ENCODE data around the gene STK38L.
A peak's percentile ranks its signal among the peaks of the same experiment; 100 is the strongest.

Gene STK38L

DNA sequence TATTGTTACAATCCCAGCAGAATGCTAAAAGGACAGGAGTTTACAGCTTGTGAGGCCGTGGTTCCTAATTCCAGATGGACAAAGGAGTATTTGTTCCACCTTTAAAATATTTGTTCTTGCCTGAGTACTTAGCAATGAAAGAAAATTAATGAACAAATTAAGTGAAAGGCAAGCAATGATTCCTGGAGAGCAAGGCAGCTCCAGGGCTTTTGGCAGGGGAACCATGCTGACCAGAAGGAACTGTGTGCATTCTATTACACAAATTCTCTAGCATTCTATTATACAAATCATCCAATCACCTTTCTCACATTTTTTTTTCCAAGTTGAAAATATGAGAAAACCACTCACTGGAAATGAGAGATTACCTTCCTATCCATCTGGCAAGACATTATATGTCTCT lies 86.8 kb downstream of the STK38L start:
- no peak for DNase-seq

DNA sequence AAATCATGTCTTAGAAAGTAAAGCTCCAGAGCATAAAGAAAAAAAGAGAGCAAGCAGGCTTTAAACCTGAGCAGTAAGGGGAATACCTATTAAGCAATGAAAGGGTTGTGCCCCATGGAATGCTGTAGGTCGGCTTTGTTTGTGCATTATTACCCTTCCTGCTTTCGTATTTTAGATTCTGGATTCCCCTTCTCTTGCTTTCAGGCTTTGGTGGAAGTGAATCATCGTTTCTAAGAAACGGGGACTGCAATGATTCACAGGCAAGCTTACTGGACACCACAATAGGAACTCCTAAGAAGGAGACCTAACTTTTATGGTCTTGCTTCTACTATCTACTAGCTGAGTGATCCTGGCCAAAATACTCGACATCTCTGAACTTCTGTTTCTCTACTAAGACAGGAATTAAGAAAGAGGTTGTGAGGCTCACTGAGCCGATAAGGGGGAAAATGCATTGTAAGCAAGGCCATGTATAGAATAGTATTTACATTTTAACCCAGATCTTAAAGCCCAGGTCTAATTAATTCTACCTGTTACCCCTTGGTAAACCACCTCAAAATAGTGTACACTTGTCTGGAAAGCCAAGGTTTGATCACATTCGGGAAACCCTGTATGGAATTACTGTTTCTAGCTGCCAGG lies 87.3 kb downstream of the STK38L start:
- peak; percentile 62 for DNase-seq

DNA sequence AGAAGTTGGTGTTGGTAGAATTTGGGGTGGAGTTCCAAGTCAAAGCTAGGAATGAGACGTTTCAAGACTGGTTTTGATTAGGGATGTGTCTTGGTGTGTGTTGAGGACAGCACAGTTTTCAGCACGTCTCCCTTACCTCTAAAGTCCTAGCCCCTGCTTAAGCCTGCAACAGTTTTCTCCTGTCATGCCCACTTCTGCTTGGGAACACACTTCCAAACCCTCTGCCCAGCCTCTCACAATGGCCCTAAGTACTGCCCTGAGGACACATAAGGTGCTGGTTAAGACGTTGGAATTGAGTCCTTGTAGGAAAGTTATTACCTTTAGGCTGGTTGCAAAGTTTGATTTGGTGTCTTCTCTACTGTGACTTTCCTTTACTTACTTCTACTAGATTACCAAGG lies 87.8 kb downstream of the STK38L start:
- DNase-seq, result no peak

GRCh38 chr12:27332407-27332713 lies 88.3 kb downstream of the STK38L start:
- DNase-seq, result no peak

DNA sequence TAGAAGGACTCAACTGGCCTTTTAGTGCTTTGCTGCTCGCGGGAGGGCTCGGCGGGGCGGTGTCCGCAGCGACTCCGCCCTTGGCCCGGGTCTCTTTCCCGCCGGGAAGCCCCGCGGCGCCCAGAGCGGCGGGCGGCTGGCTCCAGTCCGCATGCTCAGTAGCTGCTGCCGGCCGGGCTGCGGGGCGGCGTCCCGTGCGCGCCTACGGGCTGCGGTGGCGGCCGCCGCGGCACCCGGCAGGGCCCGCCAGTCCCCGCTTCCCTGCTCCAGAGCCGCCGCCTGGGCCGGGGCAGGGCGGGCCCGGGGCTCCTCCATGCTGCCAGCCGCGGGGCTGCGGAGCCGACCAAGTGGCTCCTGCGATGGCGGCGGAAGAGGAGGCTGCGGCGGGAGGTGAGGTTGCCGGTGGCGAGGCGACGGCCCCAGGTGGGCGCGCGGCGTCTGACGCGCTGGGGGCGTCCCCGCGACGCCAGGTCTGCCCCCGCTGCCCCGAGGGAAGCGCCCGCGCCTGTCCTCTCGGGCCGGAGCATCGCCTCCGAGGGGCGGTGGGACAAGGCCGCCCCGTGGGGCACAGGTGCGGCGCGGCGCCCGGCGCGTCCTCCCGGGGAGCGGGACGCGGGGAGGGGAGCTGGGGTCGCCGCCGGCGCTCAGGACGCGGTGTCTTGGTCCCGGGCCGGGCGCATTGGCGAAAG lies 88.8 kb downstream of the STK38L start, which contains the start of gene BMAL2:
BMAL2 (plus strand) TSS at position 123 of the 689 bp plus-strand sequence; CDS start at position 360, 237 bp downstream.
- peak; percentile 46 for DNase-seq

DNA sequence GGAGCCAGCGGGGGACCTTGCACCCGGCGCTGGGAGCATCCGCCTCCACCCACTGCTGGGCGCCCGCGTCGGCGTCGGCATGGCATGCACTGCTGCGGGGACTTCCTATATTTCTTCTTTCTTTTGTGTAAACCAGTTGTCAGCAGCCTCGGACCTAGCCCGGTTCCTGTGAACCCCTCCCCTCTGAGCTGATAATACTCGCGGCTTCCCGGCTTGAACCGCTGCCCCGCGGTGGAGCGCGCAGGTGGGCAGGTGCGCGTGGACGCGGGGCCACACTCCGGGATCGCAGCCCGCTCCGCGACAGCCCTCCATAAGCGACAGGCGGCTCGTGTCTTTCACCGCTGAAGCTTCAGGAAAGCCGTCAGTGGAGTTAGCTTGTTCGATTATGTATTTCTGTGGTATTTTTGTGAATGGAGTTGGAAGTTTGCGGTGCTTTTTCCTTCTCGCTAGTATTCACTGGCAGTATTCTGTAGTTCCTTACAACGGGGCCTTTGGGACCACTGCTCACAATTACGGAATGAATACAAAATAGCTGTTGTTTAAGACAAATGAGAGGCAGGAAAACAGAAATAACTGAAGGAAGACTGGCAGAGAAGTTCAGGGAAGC lies 89.4 kb downstream of the STK38L start:
- DNase-seq, result peak; percentile 72

DNA sequence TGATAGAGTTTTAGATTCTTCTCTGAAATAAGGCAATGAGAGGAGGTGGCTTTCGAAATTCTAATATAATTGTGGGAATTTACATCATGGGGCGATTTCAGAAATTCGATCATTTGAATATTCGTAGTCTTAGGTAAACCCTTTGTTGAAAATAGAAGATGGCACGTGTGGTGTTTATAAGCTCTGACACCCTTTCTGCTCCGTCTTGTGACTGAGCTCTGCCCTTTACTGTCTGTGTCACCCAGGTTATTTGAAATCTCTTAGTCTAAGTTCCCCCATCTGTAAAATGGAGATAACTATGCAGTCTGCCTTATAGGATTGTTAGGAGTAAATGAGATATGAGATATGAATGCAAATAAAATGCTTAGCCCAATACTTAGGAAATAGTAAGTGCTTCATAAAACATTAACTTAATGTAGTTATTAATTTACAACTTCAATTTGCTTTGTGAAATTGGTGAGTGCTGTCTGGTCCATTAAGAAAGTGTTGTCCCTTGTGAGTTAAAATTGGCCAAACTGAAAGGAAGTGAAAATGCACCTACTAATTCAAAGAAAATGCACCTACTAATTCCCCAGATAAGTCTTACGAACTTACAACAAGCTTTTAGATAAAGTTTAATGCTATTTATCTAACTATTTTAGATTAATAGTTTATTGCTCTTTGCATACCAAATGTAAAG lies 90.1 kb downstream of the STK38L start:
- peak; percentile 80 for DNase-seq

GRCh38 chr12:27334721-27335082 lies 90.6 kb downstream of the STK38L start:
- DNase-seq, result no peak

- no peak for DNase-seq
Observed at GRCh38 chr12:27335364-27336281, 91.5 kb downstream of the STK38L start.

- no peak for DNase-seq
Observed at GRCh38 chr12:27336282-27336653, 92.2 kb downstream of the STK38L start.

GRCh38 chr12:27337376-27337775 lies 93.3 kb downstream of the STK38L start:
- DNase-seq, result no peak

- DNase-seq, result no peak
Observed at GRCh38 chr12:27338473-27338872, 94.4 kb downstream of the STK38L start.

GRCh38 chr12:27340971-27341370 lies 96.9 kb downstream of the STK38L start:
- DNase-seq, result no peak

DNA sequence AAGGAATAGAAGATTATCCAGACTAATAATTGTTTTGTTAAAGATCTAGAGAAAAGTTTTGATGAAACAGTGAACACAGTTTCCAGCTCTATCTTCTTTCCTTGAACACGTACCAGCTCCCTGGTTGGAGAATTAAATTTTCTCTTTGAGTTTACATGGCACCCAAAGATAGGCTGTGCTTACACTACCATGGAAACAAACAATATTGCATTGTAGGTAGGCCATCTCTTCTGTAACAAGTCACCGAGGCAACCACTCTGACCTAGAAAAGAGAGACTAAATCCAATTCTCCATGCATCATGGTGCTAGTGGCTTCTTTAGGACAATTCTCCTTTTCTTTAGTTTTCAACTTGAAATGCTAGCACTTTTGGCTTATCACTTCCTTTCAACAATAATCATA lies 98.5 kb downstream of the STK38L start:
- no peak for DNase-seq

DNA sequence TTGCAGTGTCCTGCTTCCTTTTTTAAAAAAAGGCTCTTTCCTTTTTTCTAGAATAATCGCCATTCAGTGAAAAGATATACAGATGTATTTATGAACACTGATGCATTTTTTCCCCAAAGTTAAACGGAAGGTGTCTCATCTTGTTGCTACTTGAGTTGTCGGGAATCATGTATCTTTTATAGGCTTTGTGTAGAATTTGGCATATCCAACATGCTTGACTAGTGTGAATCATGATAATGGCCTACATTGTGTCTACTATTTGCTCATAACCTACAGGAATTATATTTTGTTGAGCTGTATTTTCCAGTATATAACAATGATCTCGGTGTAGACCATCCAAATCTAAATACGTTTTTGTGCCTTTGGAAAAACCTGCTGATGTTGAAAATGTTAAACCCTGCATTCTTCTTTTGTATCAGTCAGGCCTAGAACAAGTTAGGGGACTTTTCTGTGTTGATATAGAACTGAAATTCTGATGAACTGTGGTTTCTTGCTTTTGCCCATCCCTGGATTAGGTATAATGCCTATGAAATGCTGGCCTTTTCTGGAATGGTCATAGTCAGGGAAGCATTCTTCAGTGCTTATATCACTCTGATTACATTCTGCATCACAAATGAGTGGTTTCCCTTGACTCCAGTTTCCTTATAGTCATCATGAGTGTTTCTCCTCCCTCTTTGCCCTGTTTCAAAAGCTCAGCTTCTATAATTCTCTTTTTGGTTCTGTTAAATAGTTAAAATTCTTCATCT lies 99.3 kb downstream of the STK38L start:
- DNase-seq, result no peak

- DNase-seq, result no peak
Observed at GRCh38 chr12:27344246-27344645, 100.2 kb downstream of the STK38L start.

GRCh38 chr12:27344760-27345159 lies 100.7 kb downstream of the STK38L start:
- DNase-seq, result no peak

- DNase-seq, result no peak
Observed at GRCh38 chr12:27345376-27345775, 101.3 kb downstream of the STK38L start.

DNA sequence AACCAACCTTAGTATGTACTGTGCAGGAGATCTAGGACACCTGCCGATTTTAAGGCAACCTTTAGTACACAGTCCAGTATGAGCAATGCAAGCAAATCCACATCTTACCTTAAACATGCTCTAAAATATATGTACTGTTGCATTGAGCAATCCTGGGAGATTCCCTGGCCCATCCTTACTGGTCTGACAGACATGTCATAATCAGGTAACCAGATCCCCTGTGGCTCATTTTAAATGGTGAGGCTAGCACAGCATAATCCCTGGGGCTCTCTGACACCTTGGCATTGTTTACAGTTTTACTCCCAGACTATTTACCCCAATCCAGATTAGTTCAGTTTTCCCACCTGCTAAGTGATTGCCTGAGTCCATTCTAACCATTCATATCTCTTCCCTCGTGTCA lies 103.7 kb downstream of the STK38L start:
- DNase-seq, result no peak

- no peak for DNase-seq
Observed at GRCh38 chr12:27351476-27351875, 107.4 kb downstream of the STK38L start.

- no peak for DNase-seq
Observed at GRCh38 chr12:27355486-27355885, 111.4 kb downstream of the STK38L start.

- DNase-seq, result no peak
Observed at GRCh38 chr12:27355979-27356378, 111.9 kb downstream of the STK38L start.

Data from hematopoietic multipotent progenitor cell treated with erythropoietin and hydrocortisone succinate and interleukin-3 and kit ligand, for 6 days (in vitro differentiated cells).